HG02588 (cell line): Measurements from ENCODE around the gene PPP1R12A.

Experiments
- ATAC-seq: cut with Tn5 transposase; IDR thresholded peaks from one replicate; pipeline ENCODE4 v1.9.1; 2021; ENCODE audit warnings: mild to moderate bottlenecking, moderate library complexity; ENCODE audit not compliant: unreplicated experiment

PPP1R12A gene

GRCh38 chr12:79773896-79774295 lies 161.0 kb downstream of the PPP1R12A start:
- no peak for ATAC-seq

GRCh38 chr12:79769860-79770485 lies 164.9 kb downstream of the PPP1R12A start:
- ATAC-seq: no peak

GRCh38 chr12:79769189-79769859 lies 165.6 kb downstream of the PPP1R12A start:
- ATAC-seq: no peak

- ATAC-seq: no peak
Measured at GRCh38 chr12:79766705-79767464, 168.0 kb downstream of the PPP1R12A start.

- ATAC-seq: no peak
Measured at GRCh38 chr12:79765157-79765556, 169.7 kb downstream of the PPP1R12A start.

GRCh38 chr12:79764641-79765040 lies 170.3 kb downstream of the PPP1R12A start:
- ATAC-seq: no peak

GRCh38 chr12:79763766-79764452 lies 171.0 kb downstream of the PPP1R12A start:
- no peak for ATAC-seq

- no peak for ATAC-seq
Measured at GRCh38 chr12:79761341-79761740, 173.6 kb downstream of the PPP1R12A start.

- no peak for ATAC-seq
Measured at GRCh38 chr12:79747274-79747673, 187.6 kb downstream of the PPP1R12A start.

- peak; percentile 79 for ATAC-seq
Measured at GRCh38 chr12:79737875-79738718, 196.8 kb downstream of the PPP1R12A start.

- no peak for ATAC-seq
Measured at GRCh38 chr12:79732638-79733037, 202.3 kb downstream of the PPP1R12A start.

- no peak for ATAC-seq
Measured at GRCh38 chr12:79725987-79726386, 208.9 kb downstream of the PPP1R12A start.
